ENCODE data around the gene FCGR2B. TPM values are rescaled to one million over a fixed set of nuclear protein-coding genes. Genes with fewer than 3 reads are reported as not detected.
A peak's percentile ranks its signal among the peaks of the same experiment; 100 is the strongest.
"Not testable (repeated sequence)": the region's sequence is repeated elsewhere in the genome, so short reads cannot be mapped to it uniquely, and the experiment has no call there.

The FCGR2B gene
- total RNA-seq, 1 donor from 2014 or later, result not detected

DNA sequence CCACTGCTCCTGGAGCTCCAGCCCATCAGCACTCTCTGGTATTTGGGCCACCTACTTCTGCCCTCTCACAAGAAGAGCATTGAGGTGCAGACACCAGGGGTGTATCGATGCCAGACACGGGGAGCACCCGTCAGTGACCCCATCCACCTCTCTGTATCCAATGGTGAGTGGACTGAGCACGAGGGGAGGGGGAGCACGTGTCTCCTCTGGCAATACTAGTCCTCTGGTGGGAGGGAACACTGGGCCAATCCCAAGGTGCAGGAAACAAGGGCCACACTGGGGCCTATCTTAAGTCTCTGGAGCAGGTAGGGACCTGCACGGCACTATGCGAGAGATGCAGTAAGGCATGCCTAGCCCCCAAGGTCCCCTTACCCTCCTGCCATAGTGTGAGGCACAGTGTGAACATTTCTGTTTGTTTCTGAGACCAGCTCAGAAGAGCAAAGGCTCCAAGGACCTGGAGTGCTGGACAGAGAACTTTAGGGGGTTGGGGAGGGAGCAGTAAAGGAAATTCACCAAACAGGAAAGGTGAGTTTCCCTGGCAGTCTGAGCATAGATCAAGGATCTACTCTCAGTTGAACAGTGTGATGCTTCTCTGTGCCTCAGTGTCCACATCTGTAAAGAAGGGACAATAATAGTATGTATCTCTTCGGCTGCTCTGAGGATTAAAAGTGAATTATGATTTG, 60.7 kb downstream of the FCGR2B start:
- DNase-seq (ENCODE audit: low read depth), result no peak
- TF ChIP-seq, protein P1, sequence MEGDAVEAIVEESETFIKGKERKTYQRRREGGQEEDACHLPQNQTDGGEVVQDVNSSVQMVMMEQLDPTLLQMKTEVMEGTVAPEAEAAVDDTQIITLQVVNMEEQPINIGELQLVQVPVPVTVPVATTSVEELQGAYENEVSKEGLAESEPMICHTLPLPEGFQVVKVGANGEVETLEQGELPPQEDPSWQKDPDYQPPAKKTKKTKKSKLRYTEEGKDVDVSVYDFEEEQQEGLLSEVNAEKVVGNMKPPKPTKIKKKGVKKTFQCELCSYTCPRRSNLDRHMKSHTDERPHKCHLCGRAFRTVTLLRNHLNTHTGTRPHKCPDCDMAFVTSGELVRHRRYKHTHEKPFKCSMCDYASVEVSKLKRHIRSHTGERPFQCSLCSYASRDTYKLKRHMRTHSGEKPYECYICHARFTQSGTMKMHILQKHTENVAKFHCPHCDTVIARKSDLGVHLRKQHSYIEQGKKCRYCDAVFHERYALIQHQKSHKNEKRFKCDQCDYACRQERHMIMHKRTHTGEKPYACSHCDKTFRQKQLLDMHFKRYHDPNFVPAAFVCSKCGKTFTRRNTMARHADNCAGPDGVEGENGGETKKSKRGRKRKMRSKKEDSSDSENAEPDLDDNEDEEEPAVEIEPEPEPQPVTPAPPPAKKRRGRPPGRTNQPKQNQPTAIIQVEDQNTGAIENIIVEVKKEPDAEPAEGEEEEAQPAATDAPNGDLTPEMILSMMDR (conservative IDR thresholded peaks at IDR 0.05; ENCODE audit: low read depth, low read length), result no peak
- H3K4me3 ChIP-seq (ENCODE audit: low read depth, low read length), result no peak overlapping the region

DNA sequence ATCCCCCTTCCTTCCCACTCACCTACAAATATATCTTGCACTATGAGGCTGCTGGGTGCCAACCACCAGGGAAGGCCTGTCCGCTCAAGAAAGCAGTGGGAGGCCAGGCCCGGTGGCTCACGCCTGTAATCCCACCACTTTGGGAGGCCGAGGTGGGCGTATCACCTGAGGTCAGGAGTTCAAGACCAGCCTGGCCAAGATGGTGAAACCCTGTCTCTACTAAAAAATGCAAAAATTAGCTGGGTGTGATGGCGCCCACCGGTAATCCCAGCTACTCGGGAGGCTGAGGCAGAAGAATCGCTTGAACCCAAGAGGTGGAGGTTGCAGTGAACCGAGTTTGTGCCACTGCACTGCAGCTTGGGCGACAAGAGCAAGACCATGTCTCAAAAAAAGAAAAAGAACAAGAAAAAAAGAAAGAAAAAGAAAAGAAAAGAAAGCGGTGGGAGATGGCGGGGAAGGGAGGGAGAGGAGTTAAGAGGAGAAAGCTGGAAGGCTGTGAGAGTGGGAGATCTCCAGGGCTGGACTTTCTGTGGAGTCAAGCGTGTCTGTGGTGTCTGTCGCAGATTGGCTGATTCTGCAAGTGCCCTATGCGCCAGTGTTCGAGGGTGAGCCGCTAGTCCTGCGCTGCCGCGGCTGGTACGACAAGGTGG, 62.4 kb downstream of the FCGR2B start:
- peak overlapping the region; percentile 78 for H3K4me3 ChIP-seq (ENCODE audit: low read depth, low read length)
- DNase-seq (ENCODE audit: low read depth), result not testable (repeated sequence)

DNA sequence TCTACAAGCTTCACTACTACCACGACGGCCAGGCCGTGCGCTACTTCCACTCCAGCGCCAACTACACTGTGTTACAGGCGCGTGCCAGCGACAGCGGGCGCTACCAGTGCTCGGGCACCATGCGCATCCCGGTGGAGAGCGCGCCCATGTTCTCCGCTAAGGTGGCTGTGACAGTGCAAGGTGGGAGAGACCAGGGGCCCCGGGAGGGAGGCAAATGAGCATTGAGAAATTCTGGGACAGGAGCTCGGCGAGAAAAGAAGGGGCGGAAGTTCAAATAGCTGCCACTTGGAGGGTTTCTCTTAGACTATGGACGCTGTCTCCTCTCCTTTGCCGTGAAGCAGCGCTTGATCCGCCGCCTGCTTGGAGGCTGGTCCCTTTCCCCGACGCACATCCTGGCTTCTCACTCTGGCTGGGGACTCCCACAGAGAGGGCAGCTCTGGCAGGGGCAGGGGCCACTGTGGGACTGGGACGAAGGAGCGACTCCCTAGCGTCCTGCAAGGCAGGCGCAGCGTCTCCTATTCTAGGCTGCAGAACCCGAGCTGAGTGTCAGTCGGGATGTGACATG, 63.0 kb downstream of the FCGR2B start:
- TF ChIP-seq, protein P1 (conservative IDR thresholded peaks at IDR 0.05; ENCODE audit: low read depth, low read length), result peak; percentile 38
- no peak for DNase-seq (ENCODE audit: low read depth)
- peak overlapping the region; percentile 78 for H3K4me3 ChIP-seq (ENCODE audit: low read depth, low read length)

DNA sequence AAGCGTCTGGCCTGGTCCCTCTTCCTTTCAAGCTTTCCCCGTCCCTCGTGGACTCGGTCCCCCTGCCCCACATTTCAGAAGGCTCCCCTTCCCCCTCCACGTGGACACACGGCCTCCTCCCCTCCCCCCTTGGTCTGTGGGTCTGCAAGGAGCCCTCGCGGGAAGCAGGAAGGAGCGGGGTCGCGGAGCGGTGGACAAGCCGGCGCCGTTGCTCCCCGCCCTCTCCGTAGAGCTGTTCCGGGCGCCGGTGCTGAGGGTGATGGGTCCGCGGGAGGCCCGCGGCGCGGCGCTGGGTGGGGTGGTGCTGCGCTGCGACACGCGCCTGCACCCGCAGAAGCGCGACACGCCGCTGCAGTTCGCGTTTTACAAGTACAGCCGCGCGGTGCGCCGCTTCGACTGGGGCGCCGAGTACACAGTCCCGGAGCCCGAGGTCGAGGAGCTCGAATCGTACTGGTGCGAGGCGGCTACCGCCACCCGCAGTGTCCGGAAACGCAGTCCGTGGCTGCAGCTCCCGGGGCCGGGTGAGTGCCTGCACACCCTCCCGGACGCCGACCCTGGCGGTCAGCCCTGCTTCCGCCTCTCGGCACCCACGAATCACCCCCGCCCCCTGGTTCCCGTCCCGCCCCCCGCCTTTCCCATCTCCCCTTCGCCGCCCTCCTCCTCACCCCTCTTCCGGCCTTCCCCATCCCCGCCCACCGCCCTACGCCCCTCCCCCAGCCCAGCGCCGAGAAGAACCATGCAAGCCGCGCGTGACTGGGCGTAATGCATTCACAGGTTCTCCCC, 63.7 kb downstream of the FCGR2B start:
- no peak for DNase-seq (ENCODE audit: low read depth)
- H3K4me3 ChIP-seq (ENCODE audit: low read depth, low read length), result peak overlapping the region; percentile 78
- TF ChIP-seq, protein P1 (conservative IDR thresholded peaks at IDR 0.05; ENCODE audit: low read depth, low read length), result no peak

DNA sequence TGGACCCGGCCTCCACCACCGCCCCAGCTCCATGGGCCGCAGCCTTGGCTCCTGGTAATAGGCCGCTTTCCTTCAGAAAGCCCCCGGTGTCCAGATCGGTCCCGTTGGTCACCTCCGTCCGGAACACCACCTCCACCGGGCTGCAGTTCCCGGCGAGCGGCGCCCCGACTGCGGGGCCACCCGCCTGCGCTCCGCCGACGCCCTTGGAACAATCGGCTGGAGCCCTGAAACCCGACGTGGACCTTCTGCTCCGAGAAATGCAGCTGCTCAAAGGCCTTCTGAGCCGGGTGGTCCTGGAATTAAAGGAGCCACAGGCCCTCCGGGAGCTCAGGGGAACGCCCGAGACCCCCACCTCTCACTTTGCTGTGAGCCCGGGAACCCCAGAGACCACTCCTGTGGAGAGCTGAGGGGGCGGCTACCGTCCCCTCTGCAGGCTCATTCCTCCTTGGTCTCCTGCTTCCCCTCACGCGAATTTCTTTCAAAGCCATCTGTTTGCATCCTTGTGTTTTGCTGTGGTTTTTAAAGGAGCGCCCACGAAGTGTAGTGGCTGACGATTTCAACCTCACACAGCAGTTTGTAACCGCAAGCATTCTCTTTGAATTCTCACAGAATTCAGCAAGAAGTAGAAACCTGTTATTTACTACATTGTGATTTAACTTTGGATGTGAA, 64.4 kb downstream of the FCGR2B start:
- TF ChIP-seq, protein P1 (conservative IDR thresholded peaks at IDR 0.05; ENCODE audit: low read depth, low read length), result no peak
- DNase-seq (ENCODE audit: low read depth), result no peak
- peak overlapping the region; percentile 78 for H3K4me3 ChIP-seq (ENCODE audit: low read depth, low read length)

Other genes with a start within 250 kb of the FCGR2B start
- gene FCGR2A, start 157.7 kb upstream of the FCGR2B start, total RNA-seq, result not detected in 2 replicates
- gene HSPA6, start 138.6 kb upstream of the FCGR2B start, total RNA-seq, result 0.12 and 0.36 TPM in 2 replicates
- gene FCGR3A, start 113.3 kb upstream of the FCGR2B start, total RNA-seq, result not detected in 2 replicates
- not detected in 2 replicates for gene FCGR3B, start 32.0 kb upstream of the FCGR2B start, total RNA-seq
- gene FCRLA, start 44.1 kb downstream of the FCGR2B start, total RNA-seq, result 0.35 TPM in 1 of 2 replicates, not detected in the other
- gene FCRLB, start 58.4 kb downstream of the FCGR2B start, total RNA-seq, result 1.5 and 3.6 TPM in 2 replicates
- 26.2 and 32.9 TPM in 2 replicates for gene DUSP12, start 86.6 kb downstream of the FCGR2B start, total RNA-seq
- 16.6 and 20.6 TPM in 2 replicates for gene ATF6, start 103.2 kb downstream of the FCGR2B start, total RNA-seq